Measurements from ENCODE around the gene TMEM138. TPM values are rescaled to one million over a fixed set of nuclear protein-coding genes. Genes with fewer than 3 reads are reported as not detected.

The TMEM138 gene
- total and polyA plus RNA-seq, 2 of the 13 experiments (the other 11 are each of a cell fraction or from before 2014, with no cell fraction given) = 43.5 to 61.0 TPM

DNA sequence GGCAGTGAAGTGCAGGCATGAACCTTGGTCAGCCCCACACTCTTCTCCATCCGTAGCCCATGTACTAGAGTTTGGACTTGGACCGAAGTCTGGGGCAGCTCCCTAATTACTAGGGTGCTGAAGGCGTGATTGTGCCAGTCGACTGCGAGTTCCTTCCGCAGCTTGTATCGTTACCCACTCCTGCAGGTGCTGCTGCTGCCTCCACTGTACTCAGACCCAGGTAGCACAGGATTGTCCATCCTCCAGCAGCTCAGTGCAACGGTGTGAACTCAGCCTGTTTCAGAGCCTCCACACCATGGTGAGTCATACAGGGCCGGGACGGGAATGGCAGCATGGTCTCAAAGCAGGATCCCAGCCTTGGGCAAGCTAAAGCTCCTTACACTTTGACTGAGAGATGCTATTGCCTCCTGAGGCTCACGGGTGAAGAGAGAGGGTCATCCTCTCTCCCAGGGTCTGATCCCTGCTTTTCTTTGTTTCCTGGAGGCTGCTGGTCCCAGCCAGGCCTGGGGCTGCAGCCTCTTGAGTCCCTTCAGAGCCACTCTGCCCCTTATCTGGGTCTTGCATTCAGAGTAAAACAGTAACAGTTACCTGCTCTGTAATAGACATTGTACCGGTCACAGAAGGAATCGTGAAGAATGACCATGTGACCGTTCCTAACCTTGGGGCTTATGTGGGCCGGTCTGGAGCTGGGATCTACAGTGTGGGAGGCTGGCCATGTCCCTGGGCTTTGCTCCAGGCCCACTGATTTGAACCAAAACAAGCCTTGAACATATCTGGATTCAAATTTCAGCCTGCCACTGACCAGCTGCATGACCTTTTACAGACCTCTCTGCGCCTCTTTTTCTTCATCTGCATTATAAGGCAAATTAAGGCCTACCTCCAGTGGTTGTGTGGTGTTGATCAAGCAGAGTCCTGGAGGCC lies 27.5 kb upstream of the TMEM138 start (continued):
- TF ChIP-seq, protein P1, sequence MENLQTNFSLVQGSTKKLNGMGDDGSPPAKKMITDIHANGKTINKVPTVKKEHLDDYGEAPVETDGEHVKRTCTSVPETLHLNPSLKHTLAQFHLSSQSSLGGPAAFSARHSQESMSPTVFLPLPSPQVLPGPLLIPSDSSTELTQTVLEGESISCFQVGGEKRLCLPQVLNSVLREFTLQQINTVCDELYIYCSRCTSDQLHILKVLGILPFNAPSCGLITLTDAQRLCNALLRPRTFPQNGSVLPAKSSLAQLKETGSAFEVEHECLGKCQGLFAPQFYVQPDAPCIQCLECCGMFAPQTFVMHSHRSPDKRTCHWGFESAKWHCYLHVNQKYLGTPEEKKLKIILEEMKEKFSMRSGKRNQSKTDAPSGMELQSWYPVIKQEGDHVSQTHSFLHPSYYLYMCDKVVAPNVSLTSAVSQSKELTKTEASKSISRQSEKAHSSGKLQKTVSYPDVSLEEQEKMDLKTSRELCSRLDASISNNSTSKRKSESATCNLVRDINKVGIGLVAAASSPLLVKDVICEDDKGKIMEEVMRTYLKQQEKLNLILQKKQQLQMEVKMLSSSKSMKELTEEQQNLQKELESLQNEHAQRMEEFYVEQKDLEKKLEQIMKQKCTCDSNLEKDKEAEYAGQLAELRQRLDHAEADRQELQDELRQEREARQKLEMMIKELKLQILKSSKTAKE (CRISPR knock-in tag; IDR thresholded peaks at IDR 0.05; ENCODE audit: borderline replicate concordance) = no peak
- TF ChIP-seq ZBTB26 (CRISPR knock-in tag; IDR thresholded peaks at IDR 0.05; ENCODE audit: borderline replicate concordance) (no peak; the same call in 1 of the 2 replicates), ZNF350 (CRISPR knock-in tag; IDR thresholded peaks at IDR 0.05; ENCODE audit: borderline replicate concordance, low read depth) (peak; percentile 38; the same call in 1 of the 2 replicates), ZBTB33 (CRISPR knock-in tag; IDR thresholded peaks at IDR 0.05) (no peak; the same call in 1 of the 2 replicates), SMARCC2 (IDR thresholded peaks at IDR 0.05) (no peak), SMAD9 (CRISPR knock-in tag; IDR thresholded peaks at IDR 0.05) (no peak), ZNF770 (CRISPR knock-in tag; IDR thresholded peaks at IDR 0.05) (no peak), ELF1 (CRISPR knock-in tag; IDR thresholded peaks at IDR 0.05) (no peak), KMT2A (CRISPR knock-in tag; IDR thresholded peaks at IDR 0.05) (peak; percentile 43; the same call in 1 of the 2 replicates), CENPBD1 (CRISPR knock-in tag; IDR thresholded peaks at IDR 0.05; ENCODE audit: borderline replicate concordance, low read depth) (no peak), JUN (CRISPR knock-in tag; IDR thresholded peaks at IDR 0.05) (no peak), ZNF574 (CRISPR knock-in tag; IDR thresholded peaks at IDR 0.05) (peak; percentile 90), POLR2AphosphoS5 (IDR thresholded peaks at IDR 0.05; ENCODE audit: low read depth, low read length) (peak; percentile 94), YY1 (IDR thresholded peaks at IDR 0.05; ENCODE audit: insufficient read depth, insufficient replicate concordance, low read depth, low read length) (no peak)
- TF ChIP-seq, protein P2, sequence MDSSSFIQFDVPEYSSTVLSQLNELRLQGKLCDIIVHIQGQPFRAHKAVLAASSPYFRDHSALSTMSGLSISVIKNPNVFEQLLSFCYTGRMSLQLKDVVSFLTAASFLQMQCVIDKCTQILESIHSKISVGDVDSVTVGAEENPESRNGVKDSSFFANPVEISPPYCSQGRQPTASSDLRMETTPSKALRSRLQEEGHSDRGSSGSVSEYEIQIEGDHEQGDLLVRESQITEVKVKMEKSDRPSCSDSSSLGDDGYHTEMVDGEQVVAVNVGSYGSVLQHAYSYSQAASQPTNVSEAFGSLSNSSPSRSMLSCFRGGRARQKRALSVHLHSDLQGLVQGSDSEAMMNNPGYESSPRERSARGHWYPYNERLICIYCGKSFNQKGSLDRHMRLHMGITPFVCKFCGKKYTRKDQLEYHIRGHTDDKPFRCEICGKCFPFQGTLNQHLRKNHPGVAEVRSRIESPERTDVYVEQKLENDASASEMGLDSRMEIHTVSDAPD (CRISPR knock-in tag; IDR thresholded peaks at IDR 0.05) = no peak
